Measurements from ENCODE around the gene SLC2A2. TPM values are rescaled to one million over a fixed set of nuclear protein-coding genes. Genes with fewer than 3 reads are reported as not detected.

SLC2A2 gene
- total and polyA plus RNA-seq, 3 donors from 2014 or later, result 0.12 TPM; not detected in 2

- Histone ChIP-seq H3K36me3 (ENCODE audit: low read depth, missing control alignments) (no peaks in the 10 kb centered on the region), H3K27me3 (no peaks in the 10 kb centered on the region), H3K4me1 (no peaks in the 10 kb centered on the region), H3K9me3 (no peaks in the 10 kb centered on the region), H3K27ac (no peak overlapping the region), H3K4me3 (no peak overlapping the region)
- 76 to 81% methylated on average over 2 of the region's 2 CpGs for WGBS, 2 donors
- DNase-seq, result no peak
- TF ChIP-seq POLR2A (IDR thresholded peaks at IDR 0.05), result no peak
- no peak for TF ChIP-seq CTCF (IDR thresholded peaks at IDR 0.05)
- intact Hi-C loops (cut with DNase I; ENCODE audit: low total_unique reads), result no loop called here
Observed at GRCh38 chr3:171064461-171064860, 37.9 kb upstream of the SLC2A2 start.

DNA sequence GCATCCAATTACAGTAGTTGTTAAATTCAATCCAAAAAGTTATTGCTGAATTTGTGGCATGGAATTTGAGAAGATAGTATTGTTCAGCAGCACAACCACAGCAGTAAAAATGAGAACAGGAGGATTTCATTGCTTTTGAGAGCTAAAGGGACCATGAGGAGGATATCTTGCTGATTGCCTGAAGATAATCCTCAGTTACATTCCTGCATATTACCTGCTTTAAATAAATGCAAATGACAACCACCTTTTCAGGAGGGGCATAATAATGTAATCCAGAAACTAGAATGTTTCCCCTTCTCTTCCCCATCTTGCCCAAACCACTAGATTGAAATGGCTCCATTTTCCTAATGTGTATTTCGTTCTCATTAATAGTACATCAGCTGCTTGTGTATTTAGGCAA is 35.2 kb upstream of the SLC2A2 start:
- Histone ChIP-seq H3K4me1 (no peaks in the 10 kb centered on the region), H3K27ac (no peak overlapping the region), H3K9me3 (no peaks in the 10 kb centered on the region), H3K27me3 (no peaks in the 10 kb centered on the region), H3K36me3 (ENCODE audit: low read depth, missing control alignments) (no peaks in the 10 kb centered on the region), H3K4me3 (no peak overlapping the region)
- intact Hi-C loops (cut with DNase I; ENCODE audit: low total_unique reads), result no loop called here
- DNase-seq, result no peak
- TF ChIP-seq CTCF (IDR thresholded peaks at IDR 0.05) (no peak), POLR2A (IDR thresholded peaks at IDR 0.05) (no peak)
- 91 to 95% methylated on average over 1 of the region's 1 CpG for WGBS, 2 donors

DNA sequence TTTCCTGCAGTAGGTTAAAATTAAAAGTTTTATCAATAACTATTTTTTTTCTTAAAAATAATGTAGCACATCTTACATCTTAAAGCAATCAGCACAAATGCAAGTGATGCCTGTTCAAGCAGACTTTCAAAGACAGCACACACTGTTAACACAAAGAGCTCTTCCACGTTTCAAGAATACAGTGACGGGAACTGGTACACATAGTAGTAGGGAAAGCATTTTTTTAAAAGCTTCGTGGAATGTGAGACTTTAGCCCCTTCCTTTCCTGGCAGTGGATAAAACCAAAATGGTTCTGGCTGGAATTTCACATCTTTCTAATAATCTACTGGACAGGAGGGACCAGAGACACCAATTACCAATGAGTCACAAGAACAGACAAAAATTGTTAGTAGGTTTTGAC is 33.5 kb upstream of the SLC2A2 start:
- TF ChIP-seq POLR2A (IDR thresholded peaks at IDR 0.05), result no peak
- TF ChIP-seq CTCF (IDR thresholded peaks at IDR 0.05), result no peak
- DNase-seq, result no peak
- H3K27ac ChIP-seq, result no peak overlapping the region
- H3K4me1 ChIP-seq, result no peaks in the 10 kb centered on the region
- intact Hi-C loops (cut with DNase I; ENCODE audit: low total_unique reads), result no loop called here
- no peak overlapping the region for H3K4me3 ChIP-seq
- WGBS, 2 donors, result 78 to 93% methylated on average over 3 of the region's 3 CpGs
- no peaks in the 10 kb centered on the region for H3K36me3 ChIP-seq (ENCODE audit: low read depth, missing control alignments)
- H3K9me3 ChIP-seq, result no peaks in the 10 kb centered on the region
- H3K27me3 ChIP-seq, result no peaks in the 10 kb centered on the region

GRCh38 chr3:171058873-171059603 is 32.5 kb upstream of the SLC2A2 start:
- no peaks in the 10 kb centered on the region for H3K9me3 ChIP-seq
- H3K27me3 ChIP-seq, result no peaks in the 10 kb centered on the region
- TF ChIP-seq CTCF (IDR thresholded peaks at IDR 0.05) (no peak), POLR2A (IDR thresholded peaks at IDR 0.05) (no peak)
- no peak overlapping the region for H3K27ac ChIP-seq
- H3K36me3 ChIP-seq (ENCODE audit: low read depth, missing control alignments), result no peaks in the 10 kb centered on the region
- no peak overlapping the region for H3K4me3 ChIP-seq
- intact Hi-C loops (cut with DNase I; ENCODE audit: low total_unique reads), result no loop called here
- no peaks in the 10 kb centered on the region for H3K4me1 ChIP-seq
- DNase-seq, result no peak

DNA sequence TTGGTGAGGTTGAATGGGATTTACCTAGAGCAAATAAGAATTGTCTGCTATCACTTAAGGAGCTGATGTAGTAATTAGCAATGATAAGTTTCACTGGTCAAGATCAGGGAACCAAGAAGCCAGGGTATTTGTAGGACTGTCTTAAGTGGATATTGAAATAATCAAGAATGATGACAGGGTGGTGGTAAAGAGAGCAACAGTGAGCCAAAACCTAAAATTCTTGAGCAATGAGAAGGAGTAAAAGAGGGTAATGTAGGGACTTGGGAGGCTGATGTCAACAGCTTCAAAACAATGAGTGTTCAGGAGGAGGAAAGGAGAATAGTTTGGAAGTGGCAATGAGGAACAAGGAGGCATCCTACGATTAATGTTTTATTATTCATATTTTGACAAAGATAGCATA is 31.5 kb upstream of the SLC2A2 start:
- no peak for TF ChIP-seq POLR2A (IDR thresholded peaks at IDR 0.05)
- TF ChIP-seq CTCF (IDR thresholded peaks at IDR 0.05), result no peak
- Histone ChIP-seq H3K27ac (no peak overlapping the region), H3K36me3 (ENCODE audit: low read depth, missing control alignments) (no peaks in the 10 kb centered on the region), H3K27me3 (no peaks in the 10 kb centered on the region), H3K4me3 (no peak overlapping the region), H3K9me3 (no peaks in the 10 kb centered on the region), H3K4me1 (no peaks in the 10 kb centered on the region)
- no peak for DNase-seq
- 93 to 96% methylated on average over 1 of the region's 1 CpG for WGBS, 2 donors
- intact Hi-C loops (cut with DNase I; ENCODE audit: low total_unique reads), result no loop called here
